Neural progenitor cell (in vitro differentiated cells): ENCODE results near the gene ACAP2.

Source experiments
- CTCF ChIP-seq: fragments of 200-600 bp; sonication (generic); IDR thresholded peaks from 2 replicates; pipeline ENCODE4 v1.5.1; 2017; ENCODE audit warnings: antibody characterized with exemption, mild to moderate bottlenecking
- EZH2 ChIP-seq: fragments of 200-600 bp; sonication (generic); IDR thresholded peaks from 2 replicates; pipeline ENCODE4 v1.6.1; 2017; ENCODE audit warnings: antibody characterized with exemption, mild to moderate bottlenecking, moderate library complexity
- EZH2phosphoT487 ChIP-seq: fragments of 200-600 bp; sonication (generic); IDR thresholded peaks from 2 replicates; pipeline ENCODE4 v1.6.1; 2017; ENCODE audit warnings: antibody characterized with exemption

GRCh38 chr3:195285372-195285771 is 157.4 kb downstream of the ACAP2 start:
- TF ChIP-seq CTCF (no peak), EZH2 (no peak), EZH2phosphoT487 (no peak)
